ENCODE results near the gene APCDD1.

Gene APCDD1

DNA sequence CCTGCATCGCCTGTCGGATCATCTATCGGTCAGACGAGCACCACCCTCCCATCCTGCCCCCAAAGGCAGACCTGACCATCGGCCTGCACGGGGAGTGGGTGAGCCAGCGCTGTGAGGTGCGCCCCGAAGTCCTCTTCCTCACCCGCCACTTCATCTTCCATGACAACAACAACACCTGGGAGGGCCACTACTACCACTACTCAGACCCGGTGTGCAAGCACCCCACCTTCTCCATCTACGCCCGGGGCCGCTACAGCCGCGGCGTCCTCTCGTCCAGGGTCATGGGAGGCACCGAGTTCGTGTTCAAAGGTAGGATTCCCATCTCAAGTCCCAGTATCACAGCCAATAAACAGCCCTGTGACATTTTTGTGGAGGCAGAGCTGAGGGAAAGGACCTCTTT is 31.0 kb downstream of the APCDD1 start:
- no peaks in the 10 kb centered on the region for H3K9me3 ChIP-seq (ENCODE audit: control insufficient read depth, low read length)
- no peak for DNase-seq
- H3K27ac ChIP-seq (ENCODE audit: insufficient read depth, low read length, poor library complexity, severe bottlenecking) = no peak overlapping the region
- H3K4me3 ChIP-seq (ENCODE audit: insufficient read depth, low read depth, low read length, poor library complexity, severe bottlenecking) = no peak overlapping the region
- no peaks in the 10 kb centered on the region for H3K27me3 ChIP-seq (replicated peaks; ENCODE audit: control insufficient read depth, insufficient read depth, low read length, poor library complexity, severe bottlenecking)
- no peaks in the 10 kb centered on the region for H3K4me1 ChIP-seq (ENCODE audit: control insufficient read depth, insufficient read depth, low read length, poor library complexity, severe bottlenecking)
- no peaks in the 10 kb centered on the region for H3K36me3 ChIP-seq (ENCODE audit: control insufficient read depth, insufficient read depth, low read length)

DNA sequence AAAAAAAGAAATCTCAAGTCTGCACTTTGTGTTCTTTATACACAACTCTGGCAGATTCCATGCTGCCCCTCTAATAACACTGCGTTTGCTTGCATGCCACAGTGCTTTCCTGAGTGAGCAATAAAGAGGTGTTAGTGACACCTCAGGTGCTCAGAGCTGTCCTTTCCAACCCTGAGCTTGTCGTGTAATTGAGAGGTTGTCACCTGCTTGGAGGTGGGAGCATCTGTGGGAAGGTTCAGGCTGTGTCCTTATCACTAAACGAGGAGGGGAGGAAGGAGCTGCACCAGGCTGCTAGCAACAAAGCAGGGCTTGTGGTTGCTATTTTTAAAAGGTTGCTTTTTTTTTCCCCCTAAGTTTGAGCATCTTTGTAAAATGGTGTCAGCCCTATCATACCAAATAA is 31.9 kb downstream of the APCDD1 start:
- no peak for DNase-seq
- H3K4me1 ChIP-seq (ENCODE audit: control insufficient read depth, insufficient read depth, low read length, poor library complexity, severe bottlenecking) = no peaks in the 10 kb centered on the region

DNA sequence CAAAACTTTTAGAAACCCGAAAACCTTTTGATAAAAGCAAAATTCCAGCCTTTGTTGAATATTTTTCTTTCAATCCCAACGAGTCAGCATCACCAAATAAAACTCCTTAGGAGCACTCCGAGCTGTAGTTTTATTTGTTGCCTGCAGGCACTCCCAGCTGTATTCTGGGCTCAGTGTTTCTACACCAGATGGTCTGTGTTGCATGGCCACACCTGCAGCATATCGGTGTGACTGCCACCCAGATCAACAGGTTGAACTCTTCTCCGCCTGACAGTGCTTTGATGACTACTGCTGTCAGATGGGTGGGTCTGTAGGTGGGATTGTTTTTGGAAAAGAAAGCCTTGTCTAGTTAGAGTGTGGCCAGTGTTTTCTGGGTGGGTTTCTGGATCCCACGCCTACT is 32.7 kb downstream of the APCDD1 start:
- Histone ChIP-seq H3K27ac (ENCODE audit: insufficient read depth, low read length, poor library complexity, severe bottlenecking) (no peak overlapping the region), H3K27me3 (replicated peaks; ENCODE audit: control insufficient read depth, insufficient read depth, low read length, poor library complexity, severe bottlenecking) (no peaks in the 10 kb centered on the region), H3K4me1 (ENCODE audit: control insufficient read depth, insufficient read depth, low read length, poor library complexity, severe bottlenecking) (no peaks in the 10 kb centered on the region), H3K9me3 (ENCODE audit: control insufficient read depth, low read length) (no peaks in the 10 kb centered on the region), H3K36me3 (ENCODE audit: control insufficient read depth, insufficient read depth, low read length) (no peaks in the 10 kb centered on the region), H3K4me3 (ENCODE audit: insufficient read depth, low read depth, low read length, poor library complexity, severe bottlenecking) (no peak overlapping the region)
- DNase-seq = no peak

More for the DNA sequence above, 31.9 kb downstream of the APCDD1 start:
- Histone ChIP-seq H3K27me3 (replicated peaks; ENCODE audit: control insufficient read depth, insufficient read depth, low read length, poor library complexity, severe bottlenecking) (no peaks in the 10 kb centered on the region), H3K27ac (ENCODE audit: insufficient read depth, low read length, poor library complexity, severe bottlenecking) (no peak overlapping the region), H3K36me3 (ENCODE audit: control insufficient read depth, insufficient read depth, low read length) (no peaks in the 10 kb centered on the region), H3K4me3 (ENCODE audit: insufficient read depth, low read depth, low read length, poor library complexity, severe bottlenecking) (no peak overlapping the region), H3K9me3 (ENCODE audit: control insufficient read depth, low read length) (no peaks in the 10 kb centered on the region)

DNA sequence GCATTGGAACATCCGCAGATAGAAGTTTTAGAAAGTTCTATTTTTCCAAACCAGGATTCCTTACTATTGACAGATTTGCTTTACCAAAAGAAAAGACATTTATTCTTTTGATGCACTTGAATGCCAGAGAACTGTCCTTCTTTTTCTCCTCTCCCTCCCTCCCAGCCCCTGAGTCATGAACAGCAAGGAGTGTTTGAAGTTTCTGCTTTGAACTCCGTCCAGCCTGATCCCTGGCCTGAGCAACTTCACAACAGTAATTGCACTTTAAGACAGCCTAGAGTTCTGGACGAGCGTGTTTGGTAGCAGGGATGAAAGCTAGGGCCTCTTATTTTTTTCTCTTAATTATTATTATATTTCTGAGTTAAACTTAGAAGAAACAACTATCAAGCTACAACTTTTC is 33.6 kb downstream of the APCDD1 start:
- Histone ChIP-seq H3K27ac (ENCODE audit: insufficient read depth, low read length, poor library complexity, severe bottlenecking) (no peak overlapping the region), H3K4me3 (ENCODE audit: insufficient read depth, low read depth, low read length, poor library complexity, severe bottlenecking) (no peak overlapping the region), H3K36me3 (ENCODE audit: control insufficient read depth, insufficient read depth, low read length) (no peaks in the 10 kb centered on the region), H3K27me3 (replicated peaks; ENCODE audit: control insufficient read depth, insufficient read depth, low read length, poor library complexity, severe bottlenecking) (no peaks in the 10 kb centered on the region), H3K9me3 (ENCODE audit: control insufficient read depth, low read length) (no peaks in the 10 kb centered on the region), H3K4me1 (ENCODE audit: control insufficient read depth, insufficient read depth, low read length, poor library complexity, severe bottlenecking) (no peaks in the 10 kb centered on the region)
- no peak for DNase-seq

DNA sequence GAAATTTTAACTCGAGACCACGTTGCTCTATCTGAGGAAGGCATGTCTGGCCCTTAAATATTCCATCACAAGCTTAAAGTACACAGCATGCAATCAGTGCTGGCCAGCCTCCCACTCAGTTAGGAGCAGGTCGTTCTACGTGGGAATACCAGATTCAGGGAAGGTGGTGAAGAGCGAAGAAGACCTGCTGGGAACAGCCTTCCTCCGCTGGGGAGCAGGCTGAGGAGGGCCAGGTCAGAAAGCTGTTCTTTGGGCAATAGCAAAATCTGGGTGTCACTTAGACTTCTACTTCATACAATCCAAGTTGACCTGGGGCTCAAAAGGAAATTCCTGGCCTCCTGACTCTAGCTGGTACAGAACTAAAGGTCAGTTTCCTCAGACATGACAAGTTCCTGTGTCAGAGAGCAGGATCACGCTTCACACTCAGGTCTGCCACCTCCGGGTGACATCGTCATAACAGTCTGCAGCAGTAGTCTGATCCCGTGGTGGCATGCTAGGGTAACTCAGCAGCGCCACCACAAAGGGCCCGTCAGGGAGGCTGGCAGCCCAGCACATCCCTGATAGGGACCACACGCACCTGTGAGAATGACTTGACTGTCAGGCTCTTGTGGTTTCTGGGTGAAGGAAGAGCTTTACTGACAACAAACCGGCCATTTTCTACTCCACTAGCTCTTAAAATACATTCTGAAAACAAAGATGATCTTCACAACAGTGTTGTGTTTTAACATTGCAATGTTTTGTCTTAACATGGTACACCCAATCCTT is 36.1 kb downstream of the APCDD1 start:
- Histone ChIP-seq H3K27ac (ENCODE audit: insufficient read depth, low read length, poor library complexity, severe bottlenecking) (no peak overlapping the region), H3K9me3 (ENCODE audit: control insufficient read depth, low read length) (no peaks in the 10 kb centered on the region), H3K4me3 (ENCODE audit: insufficient read depth, low read depth, low read length, poor library complexity, severe bottlenecking) (no peak overlapping the region), H3K4me1 (ENCODE audit: control insufficient read depth, insufficient read depth, low read length, poor library complexity, severe bottlenecking) (no peaks in the 10 kb centered on the region), H3K36me3 (ENCODE audit: control insufficient read depth, insufficient read depth, low read length) (no peaks in the 10 kb centered on the region), H3K27me3 (replicated peaks; ENCODE audit: control insufficient read depth, insufficient read depth, low read length, poor library complexity, severe bottlenecking) (no peaks in the 10 kb centered on the region)
- DNase-seq = peak; percentile 8 to 25 (median 9)

DNA sequence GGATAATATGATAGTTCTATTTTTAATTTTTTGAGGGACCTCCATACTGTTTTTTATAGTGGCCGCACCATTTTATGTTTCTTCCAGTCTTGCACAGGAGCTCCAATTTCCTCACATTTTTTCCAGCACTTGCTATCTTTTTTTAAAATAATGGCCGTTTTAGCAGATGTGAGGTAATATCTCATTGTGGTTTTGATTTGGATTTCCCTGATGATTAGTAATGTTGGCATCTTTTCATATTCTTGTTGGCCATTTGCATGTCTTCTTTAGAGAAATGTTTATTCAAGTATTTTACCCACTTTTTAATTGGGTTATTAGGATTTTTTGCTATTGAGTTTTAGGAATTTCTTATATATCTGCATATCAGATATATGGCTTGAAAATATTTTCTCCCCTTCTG is 41.5 kb downstream of the APCDD1 start:
- DNase-seq = no peak
- Histone ChIP-seq H3K4me1 (ENCODE audit: control insufficient read depth, insufficient read depth, low read length, poor library complexity, severe bottlenecking) (no peaks in the 10 kb centered on the region), H3K36me3 (ENCODE audit: control insufficient read depth, insufficient read depth, low read length) (no peaks in the 10 kb centered on the region), H3K9me3 (ENCODE audit: control insufficient read depth, low read length) (no peaks in the 10 kb centered on the region), H3K4me3 (ENCODE audit: insufficient read depth, low read depth, low read length, poor library complexity, severe bottlenecking) (no peak overlapping the region), H3K27ac (ENCODE audit: insufficient read depth, low read length, poor library complexity, severe bottlenecking) (no peak overlapping the region), H3K27me3 (replicated peaks; ENCODE audit: control insufficient read depth, insufficient read depth, low read length, poor library complexity, severe bottlenecking) (no peaks in the 10 kb centered on the region)

DNA sequence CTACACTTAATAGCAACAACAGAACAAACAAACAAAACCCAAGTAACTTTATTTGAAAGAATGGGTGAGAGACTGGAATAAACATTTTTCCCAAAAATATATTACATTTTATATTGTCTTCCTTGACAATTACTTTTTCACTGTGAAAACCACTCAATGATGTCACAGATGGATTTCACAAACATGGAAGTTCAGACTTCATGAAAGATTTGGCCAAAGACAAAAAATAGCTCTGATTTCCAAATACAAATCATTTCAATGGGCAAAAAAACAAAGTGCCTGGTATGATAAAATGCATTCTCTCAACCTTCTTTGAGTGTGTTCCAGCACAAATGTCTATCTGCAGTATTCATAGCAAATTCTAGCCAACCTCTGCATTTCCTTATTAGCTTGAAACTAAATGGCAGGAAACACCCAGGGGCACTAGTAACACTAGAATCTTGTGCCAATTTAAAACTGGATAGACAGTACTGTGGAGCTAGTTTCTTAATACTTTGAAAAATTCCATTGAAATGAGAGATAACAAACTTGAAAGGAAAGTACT is 42.8 kb downstream of the APCDD1 start:
- H3K4me3 ChIP-seq (ENCODE audit: insufficient read depth, low read depth, low read length, poor library complexity, severe bottlenecking) = no peak overlapping the region
- DNase-seq = no peak
- no peak overlapping the region for H3K27ac ChIP-seq (ENCODE audit: insufficient read depth, low read length, poor library complexity, severe bottlenecking)

DNA sequence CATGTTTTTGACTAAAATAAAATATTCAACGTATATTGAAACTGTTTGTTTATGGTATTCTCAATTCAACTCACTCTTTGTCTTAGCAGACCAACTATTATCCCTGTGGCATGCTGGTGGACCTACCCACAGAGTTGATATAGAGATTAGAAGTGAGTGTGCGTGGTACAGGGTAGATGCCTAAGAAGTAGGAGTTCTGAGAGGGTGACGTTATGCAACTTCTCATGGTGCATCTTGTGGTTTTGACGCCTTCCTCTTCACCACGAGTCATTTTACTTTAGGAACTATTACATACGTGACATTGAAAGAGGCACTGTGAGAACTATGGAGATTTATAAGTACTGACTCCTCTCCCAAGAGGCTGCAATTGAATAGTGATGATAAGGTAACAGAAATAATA is 44.8 kb downstream of the APCDD1 start:
- H3K36me3 ChIP-seq (ENCODE audit: control insufficient read depth, insufficient read depth, low read length) = no peaks in the 10 kb centered on the region
- DNase-seq = no peak
- H3K27me3 ChIP-seq (replicated peaks; ENCODE audit: control insufficient read depth, insufficient read depth, low read length, poor library complexity, severe bottlenecking) = no peaks in the 10 kb centered on the region
- no peak overlapping the region for H3K27ac ChIP-seq (ENCODE audit: insufficient read depth, low read length, poor library complexity, severe bottlenecking)
- no peaks in the 10 kb centered on the region for H3K4me1 ChIP-seq (ENCODE audit: control insufficient read depth, insufficient read depth, low read length, poor library complexity, severe bottlenecking)
- H3K4me3 ChIP-seq (ENCODE audit: insufficient read depth, low read depth, low read length, poor library complexity, severe bottlenecking) = no peak overlapping the region
- no peaks in the 10 kb centered on the region for H3K9me3 ChIP-seq (ENCODE audit: control insufficient read depth, low read length)

More for the DNA sequence above, 42.8 kb downstream of the APCDD1 start:
- H3K4me1 ChIP-seq (ENCODE audit: control insufficient read depth, insufficient read depth, low read length, poor library complexity, severe bottlenecking) = no peaks in the 10 kb centered on the region
- H3K9me3 ChIP-seq (ENCODE audit: control insufficient read depth, low read length) = no peaks in the 10 kb centered on the region
- no peaks in the 10 kb centered on the region for H3K36me3 ChIP-seq (ENCODE audit: control insufficient read depth, insufficient read depth, low read length)
- H3K27me3 ChIP-seq (replicated peaks; ENCODE audit: control insufficient read depth, insufficient read depth, low read length, poor library complexity, severe bottlenecking) = no peaks in the 10 kb centered on the region

DNA sequence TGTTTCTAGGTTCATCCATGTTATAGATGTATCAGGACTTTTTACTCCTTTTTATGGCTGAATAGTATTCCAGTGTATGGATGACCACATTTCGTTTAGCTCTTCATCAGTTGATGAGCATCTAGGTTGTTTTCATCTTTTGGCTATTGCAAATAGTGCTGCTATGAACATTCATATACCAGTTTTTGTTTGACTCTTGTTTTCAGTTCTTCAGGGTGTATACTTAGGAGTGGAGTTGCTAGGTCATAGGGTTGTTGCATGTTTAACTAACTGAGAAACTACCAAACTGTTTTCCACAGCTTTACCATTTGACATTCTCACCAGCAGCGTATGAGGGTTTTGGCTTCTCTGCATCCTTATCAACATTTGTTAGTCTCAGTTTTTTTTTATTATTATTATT is 45.6 kb downstream of the APCDD1 start:
- H3K36me3 ChIP-seq (ENCODE audit: control insufficient read depth, insufficient read depth, low read length) = no peaks in the 10 kb centered on the region
- no peak overlapping the region for H3K27ac ChIP-seq (ENCODE audit: insufficient read depth, low read length, poor library complexity, severe bottlenecking)
- H3K9me3 ChIP-seq (ENCODE audit: control insufficient read depth, low read length) = no peaks in the 10 kb centered on the region
- no peak overlapping the region for H3K4me3 ChIP-seq (ENCODE audit: insufficient read depth, low read depth, low read length, poor library complexity, severe bottlenecking)
- no peaks in the 10 kb centered on the region for H3K27me3 ChIP-seq (replicated peaks; ENCODE audit: control insufficient read depth, insufficient read depth, low read length, poor library complexity, severe bottlenecking)
- no peaks in the 10 kb centered on the region for H3K4me1 ChIP-seq (ENCODE audit: control insufficient read depth, insufficient read depth, low read length, poor library complexity, severe bottlenecking)
- no peak for DNase-seq

DNA sequence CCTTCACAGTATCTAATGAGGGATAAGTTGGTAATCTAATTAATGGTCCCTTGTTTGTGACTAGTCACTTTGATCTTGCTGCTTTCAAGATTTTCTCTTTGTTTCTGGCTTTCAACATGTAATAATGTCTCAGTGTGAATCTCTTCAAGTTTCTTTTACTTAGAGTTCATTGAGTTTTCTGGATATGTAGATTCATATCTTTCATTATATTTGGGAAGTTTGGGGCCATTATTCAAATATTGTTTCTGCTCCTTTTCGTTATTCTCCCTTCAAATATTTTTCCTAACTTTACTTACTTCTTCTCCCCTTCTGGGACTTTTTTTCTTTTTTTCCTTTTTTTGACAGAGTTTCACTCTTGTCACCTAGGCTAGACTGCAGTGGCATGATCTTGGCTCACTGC is 50.3 kb downstream of the APCDD1 start:
- Histone ChIP-seq H3K9me3 (ENCODE audit: control insufficient read depth, low read length) (peaks cover 12% of the 10 kb centered on the region), H3K27me3 (replicated peaks; ENCODE audit: control insufficient read depth, insufficient read depth, low read length, poor library complexity, severe bottlenecking) (no peaks in the 10 kb centered on the region), H3K4me3 (ENCODE audit: insufficient read depth, low read depth, low read length, poor library complexity, severe bottlenecking) (no peak overlapping the region), H3K27ac (ENCODE audit: insufficient read depth, low read length, poor library complexity, severe bottlenecking) (no peak overlapping the region), H3K4me1 (ENCODE audit: control insufficient read depth, insufficient read depth, low read length, poor library complexity, severe bottlenecking) (no peaks in the 10 kb centered on the region), H3K36me3 (ENCODE audit: control insufficient read depth, insufficient read depth, low read length) (no peaks in the 10 kb centered on the region)
- DNase-seq = no peak

Data from effector memory CD4-positive, alpha-beta T cell (primary cell).